Activated CD4-positive, alpha-beta memory T cell treated with anti-CD3 and anti-CD28 coated beads for 36 hours (primary cell): ENCODE results near the gene AMZ2. TPM values are rescaled to one million over a fixed set of nuclear protein-coding genes. Genes with fewer than 3 reads are reported as not detected.
"Not testable (repeated sequence)": the region's sequence is repeated elsewhere in the genome, so short reads cannot be mapped to it uniquely, and the experiment has no call there.

ENCODE experiments used
- CTCF ChIA-PET: fragments of 350-600 bp; sonication (Branson Sonifier 250); formaldehyde crosslinking; loops from one replicate; lab custom pipeline; 2021; ENCODE audit warnings: antibody characterized with exemption, inconsistent platforms; lab: Charles Lee
- POLR2A ChIA-PET: fragments of 350-600 bp; sonication (Branson Sonifier 250); formaldehyde crosslinking; loops from one replicate; lab custom pipeline; 2021; ENCODE audit warnings: antibody characterized with exemption; lab: Charles Lee
- DNase-seq: peaks from one replicate; pipeline ENCODE4 v3.0.0-alpha.2; 2020
- H3K27ac Mint-ChIP-seq: one replicate; pipeline ENCODE4 v1.8.0; 2021; ENCODE audit warnings: mixed read lengths
- H3K27me3 Mint-ChIP-seq: one replicate; pipeline ENCODE4 v1.8.0; 2021; ENCODE audit warnings: mixed read lengths
- H3K36me3 Mint-ChIP-seq: one replicate; pipeline ENCODE4 v1.8.0; 2021; ENCODE audit warnings: mixed read lengths
- H3K4me1 Mint-ChIP-seq: one replicate; pipeline ENCODE4 v1.8.0; 2021; ENCODE audit warnings: low read depth, mixed read lengths
- H3K4me3 Mint-ChIP-seq: one replicate; pipeline ENCODE4 v1.8.0; 2021; ENCODE audit warnings: mild to moderate bottlenecking, mixed read lengths
- H3K9me3 Mint-ChIP-seq: one replicate; pipeline ENCODE4 v1.8.0; 2021; ENCODE audit warnings: mixed read lengths
- intact Hi-C: fragments of 100-400 bp; cut with micrococcal nuclease; formaldehyde crosslinking; loops from one replicate; pipeline ENCODE4 v1.15.1; 2023
- total RNA-seq, 2 experiments: library from RNA; stranded (reverse); gene quantifications; one replicate each; pipeline ENCODE4 v1.2.3, GENCODE V29; 2021

Gene AMZ2
- total RNA-seq, 2 experiments from 2014 or later: 134 to 146 TPM

DNA sequence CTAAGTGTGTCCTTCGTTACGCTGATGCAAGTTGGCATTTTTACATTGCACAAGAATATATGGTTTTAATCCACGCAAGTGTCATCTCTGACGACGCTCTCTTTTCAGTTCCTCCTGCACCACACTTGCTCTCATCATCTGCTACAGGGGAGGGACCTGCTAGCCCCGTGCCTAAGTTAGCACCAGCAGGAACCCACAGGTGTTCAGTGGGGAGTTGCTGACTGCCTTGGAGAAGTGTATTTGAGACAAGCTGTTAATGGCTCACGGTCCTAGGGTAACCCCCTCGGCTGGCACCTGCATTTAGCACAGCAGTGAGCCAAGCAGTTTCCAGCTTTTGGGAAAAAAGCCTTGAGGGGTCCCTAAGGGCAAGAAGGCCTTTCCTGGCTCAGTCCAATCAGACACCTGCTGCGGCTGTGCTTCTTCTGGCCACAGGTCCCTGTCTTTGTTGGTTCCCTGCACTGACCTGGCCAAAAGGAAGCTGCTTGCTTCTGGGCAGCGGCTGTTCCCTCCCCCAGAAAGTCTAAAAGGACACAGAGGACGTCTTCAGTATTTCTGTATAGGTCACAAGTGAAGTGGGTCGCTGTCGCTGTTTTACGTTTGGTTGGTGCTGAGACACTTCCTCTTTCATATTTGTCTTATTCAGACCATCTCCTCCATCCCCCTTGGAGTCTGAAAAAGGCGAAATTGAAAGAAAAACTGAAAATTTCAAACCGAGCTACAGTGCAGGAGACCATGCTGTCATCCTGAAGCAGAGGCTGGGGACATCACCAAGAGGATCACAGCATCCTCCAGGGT lies 10.3 kb upstream of the AMZ2 start:
- CTCF ChIA-PET: interaction anchor here (1.0 to 1.5 kb wide), 7 partner anchors 9 to 243 kb away, joined by 3 to 6 read pairs (median 4); partner anchors contain the start of genes AMZ2 and WIPI1
- intact Hi-C loops: loop anchor here (1.0 to 5.0 kb wide), 5 partner anchors 9 to 241 kb away; partner anchors contain the start of genes C17orf58 and KPNA2
- POLR2A ChIA-PET: interaction anchor here (0.6 to 3.8 kb wide), 9 partner anchors 11 to 223 kb away, joined by 3 to 59 read pairs (median 4); partner anchors contain the start of gene AMZ2
- DNase-seq: peak; percentile 65
- H3K36me3 Mint-ChIP-seq, H3K27me3 Mint-ChIP-seq, H3K9me3 Mint-ChIP-seq: not testable (repeated sequence)
- Mint-ChIP-seq H3K4me3 (peak overlapping the region; percentile 73), H3K4me1 (peaks cover 57% of the 10 kb centered on the region), H3K27ac (peak overlapping the region; percentile 96)

DNA sequence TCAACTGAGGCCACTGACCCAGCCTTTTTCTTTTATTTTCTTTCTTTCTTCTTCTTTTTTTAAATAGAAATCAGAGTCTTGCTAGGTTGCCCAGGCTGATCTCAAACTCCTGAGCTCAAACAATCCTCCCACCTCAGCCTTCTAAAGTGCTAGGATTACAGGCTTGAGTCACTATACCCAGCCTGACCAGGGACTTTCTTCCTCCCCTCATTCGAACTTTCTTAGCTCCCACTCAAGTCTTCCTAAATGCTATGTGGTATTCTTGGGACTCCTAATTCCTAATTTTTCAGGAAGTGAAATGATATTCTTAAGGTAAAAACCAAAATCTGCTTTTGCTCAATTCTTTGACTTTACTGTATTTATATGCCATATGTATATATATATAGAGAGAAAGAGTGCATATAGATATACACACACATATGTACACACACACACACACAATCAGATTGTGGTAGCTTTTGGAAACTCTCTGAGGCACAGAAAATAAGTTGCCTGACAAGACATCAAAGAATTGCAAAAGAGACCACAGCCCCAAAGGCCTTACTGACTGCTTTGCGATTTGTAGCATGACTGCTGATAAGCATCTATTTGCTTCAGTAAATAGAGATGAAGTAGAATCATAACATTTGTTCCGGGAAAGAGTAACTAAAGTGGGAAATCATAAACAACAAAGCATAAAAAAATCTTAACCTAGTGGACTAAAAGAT lies 9.5 kb upstream of the AMZ2 start:
- peak overlapping the region; percentile 73 for H3K4me3 Mint-ChIP-seq
- peak overlapping the region; percentile 96 for H3K27ac Mint-ChIP-seq
- intact Hi-C loops: loop anchor here (1.0 to 5.0 kb wide), 5 partner anchors 10 to 242 kb away; partner anchors contain the start of genes C17orf58 and KPNA2
- H3K4me1 Mint-ChIP-seq: peaks cover 53% of the 10 kb centered on the region
- POLR2A ChIA-PET: interaction anchor here (0.9 to 3.8 kb wide), 7 partner anchors 10 to 222 kb away, joined by 3 to 59 read pairs (median 4); partner anchors contain the start of gene AMZ2
- CTCF ChIA-PET: interaction anchor here (1.0 to 1.5 kb wide), 6 partner anchors 9 to 244 kb away, joined by 3 to 6 read pairs (median 4); partner anchors contain the start of genes AMZ2 and WIPI1
- no peaks in the 10 kb centered on the region for H3K27me3 Mint-ChIP-seq
- no peaks in the 10 kb centered on the region for H3K9me3 Mint-ChIP-seq
- H3K36me3 Mint-ChIP-seq: no peaks in the 10 kb centered on the region
- DNase-seq: peak; percentile 38

DNA sequence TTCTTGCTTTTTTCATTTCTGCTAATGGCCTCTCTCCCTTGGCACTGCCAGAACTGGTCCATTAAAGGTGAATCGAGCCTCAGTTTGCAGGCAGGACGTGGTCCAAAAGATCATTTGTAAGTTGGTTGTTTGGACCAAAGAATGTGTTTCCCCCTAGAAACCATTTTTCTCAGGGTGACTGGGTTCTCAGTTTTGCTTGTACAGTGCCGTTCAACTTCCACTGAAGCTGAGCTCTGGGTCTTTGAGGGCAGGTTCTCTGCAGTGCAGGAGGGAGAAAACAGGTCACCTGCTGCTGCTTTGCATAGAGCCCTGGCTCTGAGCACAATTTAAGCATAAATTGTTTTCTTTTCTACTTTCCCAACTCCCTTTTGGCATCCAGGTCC lies 9.0 kb upstream of the AMZ2 start:
- H3K4me3 Mint-ChIP-seq: peak overlapping the region; percentile 73
- no peaks in the 10 kb centered on the region for H3K36me3 Mint-ChIP-seq
- ChIA-PET CTCF (interaction anchor here (0.8 to 1.5 kb wide), 3 partner anchors 32 to 244 kb away, joined by 3 to 4 read pairs (median 3); no protein-coding TSS in a partner anchor), POLR2A (interaction anchor here (0.9 to 3.8 kb wide), 3 partner anchors 9 to 25 kb away, joined by 4 to 59 read pairs (median 4); partner anchors contain the start of gene AMZ2)
- intact Hi-C loops: loop anchor here (1.0 to 5.0 kb wide), 7 partner anchors 8 to 242 kb away; partner anchors contain the start of genes C17orf58 and KPNA2
- no peaks in the 10 kb centered on the region for H3K27me3 Mint-ChIP-seq
- DNase-seq: peak; percentile 71
- H3K4me1 Mint-ChIP-seq: peaks cover 53% of the 10 kb centered on the region
- peak overlapping the region; percentile 96 for H3K27ac Mint-ChIP-seq
- H3K9me3 Mint-ChIP-seq: no peaks in the 10 kb centered on the region

DNA sequence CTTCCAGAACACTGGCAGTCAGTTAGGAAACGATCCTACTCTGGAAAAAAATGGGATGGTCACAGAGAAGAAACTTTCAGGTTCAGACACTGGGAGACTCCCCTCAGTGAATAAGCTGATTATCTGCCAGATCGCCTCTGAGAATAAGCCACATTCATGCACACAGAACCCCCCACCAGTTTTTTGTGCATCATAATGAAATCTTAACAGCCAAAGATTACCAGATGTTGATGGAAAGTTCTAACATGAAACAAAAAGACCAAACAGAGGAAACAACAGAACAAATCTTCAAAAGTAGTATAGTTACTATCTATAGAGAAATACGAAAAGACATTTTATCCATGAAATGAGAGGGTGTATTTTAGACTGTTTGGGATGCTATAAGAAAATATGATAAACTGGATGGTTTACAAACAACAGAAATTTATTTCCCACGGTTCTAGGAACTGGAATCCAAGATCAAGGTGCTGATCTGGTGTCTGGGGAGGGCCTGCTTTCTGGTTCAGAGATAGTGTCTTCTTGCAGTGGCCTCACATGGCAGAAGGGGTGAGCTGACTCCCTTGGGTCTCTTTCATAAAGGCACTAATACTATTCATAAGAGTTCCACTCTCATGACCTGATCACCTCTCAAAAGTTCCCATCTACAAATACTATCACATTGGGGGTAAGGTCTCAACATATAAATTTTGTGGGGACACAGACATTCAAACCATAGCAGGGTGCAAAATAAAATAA lies 8.0 kb upstream of the AMZ2 start:
- intact Hi-C loops: loop anchor here (1.0 to 5.0 kb wide), 5 partner anchors 8 to 243 kb away; partner anchors contain the start of genes C17orf58 and KPNA2
- Mint-ChIP-seq H3K9me3 (no peaks in the 10 kb centered on the region), H3K27me3 (no peaks in the 10 kb centered on the region), H3K4me3 (peak overlapping the region; percentile 73), H3K36me3 (no peaks in the 10 kb centered on the region), H3K27ac (peak overlapping the region; percentile 96), H3K4me1 (peaks cover 52% of the 10 kb centered on the region)
- peak; percentile 41 for DNase-seq
- ChIA-PET CTCF (interaction anchor here (0.8 kb wide), 1 partner anchor 52 kb away, joined by 3 read pairs; no protein-coding TSS in a partner anchor), POLR2A (interaction anchor here (0.5 to 3.8 kb wide), 2 partner anchors 8 to 16 kb away, joined by 3 to 59 read pairs; partner anchors contain the start of gene AMZ2)

DNA sequence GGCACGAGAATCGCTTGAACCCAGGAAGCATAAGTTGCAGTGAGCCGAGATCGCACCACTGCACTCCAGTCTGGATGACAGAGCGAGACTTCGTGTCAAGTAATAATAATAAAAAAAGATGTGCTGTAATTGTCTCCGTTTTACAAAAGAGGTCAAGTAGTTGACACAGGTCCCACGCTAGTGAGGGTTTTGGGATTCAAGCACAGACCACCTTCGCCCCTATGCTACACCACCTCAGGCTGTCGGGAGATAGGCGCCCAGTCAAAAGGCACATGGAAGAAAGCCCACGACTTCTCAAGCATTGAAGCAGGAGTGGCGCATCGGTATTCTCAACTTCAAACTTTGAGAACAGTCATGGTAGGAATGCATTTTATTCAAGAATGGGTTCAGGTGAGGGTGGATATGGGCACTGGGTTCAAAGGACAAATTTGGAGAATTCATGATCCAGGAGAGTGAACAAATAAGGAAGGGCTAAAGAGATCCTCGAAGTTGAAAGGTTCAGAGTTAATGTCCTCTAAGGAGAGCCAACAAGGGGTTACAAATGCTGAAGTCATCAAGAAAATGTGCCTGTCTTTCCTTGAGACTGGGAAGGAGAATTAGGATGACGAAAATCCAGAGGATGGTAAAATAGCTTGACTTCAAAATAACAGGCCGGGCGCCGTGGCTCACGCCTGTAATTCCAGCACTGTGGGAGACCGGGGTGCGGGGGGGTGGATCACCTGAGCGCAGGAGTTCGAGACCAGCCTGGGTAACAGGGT lies 1.4 kb upstream of the AMZ2 start:
- no peak for DNase-seq
- H3K9me3 Mint-ChIP-seq: no peaks in the 10 kb centered on the region
- POLR2A ChIA-PET: interaction anchor here (1.5 to 4.3 kb wide), 10 partner anchors 8 to 213 kb away, joined by 4 to 64 read pairs (median 22); partner anchors contain the start of genes ARSG, SLC16A6 and WIPI1
- peak overlapping the region; percentile 99 for H3K27ac Mint-ChIP-seq
- H3K4me3 Mint-ChIP-seq: peak overlapping the region; percentile 90
- H3K27me3 Mint-ChIP-seq: no peaks in the 10 kb centered on the region
- peaks cover 40% of the 10 kb centered on the region for H3K4me1 Mint-ChIP-seq
- H3K36me3 Mint-ChIP-seq: peaks cover 30% of the 10 kb centered on the region
- intact Hi-C loops: loop anchor here (1.0 to 5.0 kb wide), 2 partner anchors 7 to 266 kb away; partner anchors contain the start of gene PRKAR1A
- CTCF ChIA-PET: interaction anchor here (0.6 to 3.4 kb wide), 8 partner anchors 8 to 153 kb away, joined by 3 to 18 read pairs (median 4); no protein-coding TSS in a partner anchor

DNA sequence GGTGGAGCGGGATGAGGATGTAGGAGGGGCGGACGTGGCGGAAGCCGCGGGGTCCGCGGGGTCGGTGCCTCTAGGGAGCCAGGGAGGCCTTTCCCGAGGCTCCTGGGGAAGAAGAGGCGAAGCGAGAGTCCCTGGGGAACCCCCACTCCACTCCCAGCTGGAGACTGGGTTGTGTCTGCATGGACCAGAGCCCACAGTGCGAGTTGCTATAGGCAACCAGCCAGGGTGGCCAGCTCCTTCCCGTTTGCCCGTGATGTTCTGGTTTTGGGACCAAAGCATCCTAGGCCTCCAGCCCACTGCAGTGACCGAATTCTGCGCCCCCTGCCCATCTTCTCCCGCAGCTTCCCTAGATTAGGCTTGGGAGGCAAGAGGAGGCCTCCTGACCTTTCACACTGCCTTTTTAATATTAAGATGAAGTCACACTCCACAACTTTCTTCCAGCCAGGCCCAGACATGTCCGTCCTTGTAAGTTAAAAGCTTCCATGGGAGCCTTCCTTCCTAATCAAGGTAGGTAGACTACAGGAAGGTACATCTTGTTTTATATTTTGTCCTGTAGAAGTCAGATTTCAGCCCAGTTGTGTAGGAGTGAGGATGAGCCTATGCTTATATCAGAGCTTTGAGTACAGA lies 469 bp downstream of the AMZ2 start:
- Mint-ChIP-seq H3K36me3 (peaks cover 47% of the 10 kb centered on the region), H3K27me3 (no peaks in the 10 kb centered on the region), H3K4me3 (peak overlapping the region; percentile 90), H3K9me3 (no peaks in the 10 kb centered on the region), H3K4me1 (peaks cover 55% of the 10 kb centered on the region), H3K27ac (peak overlapping the region; percentile 99)
- DNase-seq: no peak
- intact Hi-C loops: loop anchor here (1.0 to 5.0 kb wide), 4 partner anchors 42 to 264 kb away; partner anchors contain the start of genes ARSG, PRKAR1A and SLC16A6
- ChIA-PET POLR2A (interaction anchor here (0.6 to 4.3 kb wide), 24 partner anchors 7 to 252 kb away, joined by 3 to 64 read pairs (median 5); partner anchors contain the start of genes ARSG, C17orf58, SLC16A6 and WIPI1), CTCF (interaction anchor here (0.8 to 3.4 kb wide), 12 partner anchors 10 to 210 kb away, joined by 3 to 18 read pairs (median 5); no protein-coding TSS in a partner anchor)

DNA sequence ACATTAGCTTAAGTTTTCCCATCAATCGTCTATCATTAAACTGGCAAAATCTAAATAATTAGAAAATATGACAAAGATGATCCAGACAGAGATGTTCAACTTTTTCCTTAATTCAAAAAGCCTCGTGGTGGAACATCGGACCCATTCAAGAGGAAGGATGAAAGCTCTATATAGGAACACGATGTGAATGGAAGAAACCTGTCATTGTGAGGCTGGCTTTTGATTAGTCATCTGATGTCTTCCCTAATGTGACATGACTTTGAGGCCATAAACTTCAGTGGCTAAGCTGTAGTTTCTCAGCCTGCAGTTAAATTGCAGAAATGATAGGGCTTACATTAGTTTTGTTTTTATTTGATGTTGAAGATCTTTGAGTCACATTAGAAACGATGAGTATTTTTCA lies 1.0 kb downstream of the AMZ2 start:
- Mint-ChIP-seq H3K36me3 (peaks cover 48% of the 10 kb centered on the region), H3K4me3 (peak overlapping the region; percentile 90), H3K27ac (peak overlapping the region; percentile 99), H3K4me1 (peaks cover 60% of the 10 kb centered on the region), H3K27me3 (no peaks in the 10 kb centered on the region), H3K9me3 (no peaks in the 10 kb centered on the region)
- DNase-seq: peak; percentile 24
- POLR2A ChIA-PET: interaction anchor here (0.7 to 4.3 kb wide), 17 partner anchors 10 to 252 kb away, joined by 3 to 64 read pairs (median 5); partner anchors contain the start of genes ARSG, C17orf58, SLC16A6 and WIPI1
- intact Hi-C loops: loop anchor here (1.0 to 5.0 kb wide), 5 partner anchors 9 to 263 kb away; partner anchors contain the start of genes ARSG, PRKAR1A and SLC16A6
- CTCF ChIA-PET: interaction anchor here (0.9 to 3.4 kb wide), 10 partner anchors 14 to 209 kb away, joined by 3 to 18 read pairs (median 4); no protein-coding TSS in a partner anchor

DNA sequence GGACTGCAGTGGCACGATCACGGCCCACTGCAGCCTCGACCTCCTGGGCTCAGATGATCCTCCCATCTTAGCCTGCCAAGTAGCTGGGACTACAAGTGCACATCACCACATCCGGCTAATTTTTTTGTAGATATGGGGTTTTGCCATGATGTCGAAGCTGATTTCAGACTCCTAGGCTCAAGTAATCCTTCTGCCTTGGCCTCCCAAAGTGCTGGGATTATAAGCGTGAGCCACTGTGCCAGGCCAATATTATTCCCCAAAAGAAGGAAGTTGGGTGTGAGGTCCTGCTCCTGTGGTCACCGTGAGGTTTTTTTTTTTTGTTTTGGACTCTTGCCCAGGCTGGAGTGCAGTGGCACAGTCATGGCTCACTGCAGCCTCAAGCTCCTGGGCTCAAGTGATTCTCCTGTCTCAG lies 1.5 kb downstream of the AMZ2 start:
- POLR2A ChIA-PET: interaction anchor here (0.7 to 4.3 kb wide), 12 partner anchors 9 to 213 kb away, joined by 3 to 64 read pairs (median 16); partner anchors contain the start of genes ARSG, SLC16A6 and WIPI1
- Mint-ChIP-seq H3K36me3 (peaks cover 53% of the 10 kb centered on the region), H3K4me3 (peak overlapping the region; percentile 90), H3K9me3 (no peaks in the 10 kb centered on the region), H3K4me1 (peaks cover 62% of the 10 kb centered on the region), H3K27me3 (no peaks in the 10 kb centered on the region), H3K27ac (peak overlapping the region; percentile 99)
- peak; percentile 43 for DNase-seq
- CTCF ChIA-PET: interaction anchor here (0.6 to 3.4 kb wide), 11 partner anchors 9 to 214 kb away, joined by 3 to 18 read pairs (median 3); no protein-coding TSS in a partner anchor
- intact Hi-C loops: loop anchor here (1.0 to 5.0 kb wide), 3 partner anchors 9 to 263 kb away; partner anchors contain the start of gene PRKAR1A

DNA sequence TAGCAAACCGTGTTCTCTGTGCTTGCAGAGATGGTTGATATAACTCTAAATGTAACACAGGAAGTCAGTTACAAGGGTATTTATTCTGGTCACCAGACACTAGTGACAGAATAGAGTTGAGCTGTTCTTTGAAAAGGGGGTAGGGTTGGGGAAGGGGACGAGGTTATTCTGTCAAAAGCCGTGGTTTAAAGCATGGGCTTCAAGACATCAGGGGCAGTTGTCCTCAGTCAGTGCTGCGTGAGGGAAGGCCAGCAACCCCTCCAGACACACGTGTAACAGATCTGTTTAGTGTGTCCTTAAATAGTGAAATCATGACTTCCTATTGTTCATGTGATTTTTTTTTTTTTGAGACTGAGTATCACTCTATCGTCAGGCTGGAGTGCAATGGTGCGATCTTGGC lies 5.6 kb downstream of the AMZ2 start:
- peaks cover 88% of the 10 kb centered on the region for H3K4me1 Mint-ChIP-seq
- H3K9me3 Mint-ChIP-seq, H3K27me3 Mint-ChIP-seq, POLR2A ChIA-PET, intact Hi-C loops: not testable (repeated sequence)
- peaks cover 74% of the 10 kb centered on the region for H3K36me3 Mint-ChIP-seq
- peak; percentile 31 for DNase-seq
- CTCF ChIA-PET: interaction anchor here (1.9 kb wide), 1 partner anchor 207 kb away, joined by 5 read pairs; no protein-coding TSS in a partner anchor
- peak overlapping the region; percentile 48 for H3K4me3 Mint-ChIP-seq
- peak overlapping the region; percentile 90 for H3K27ac Mint-ChIP-seq
